Endothelial cell of umbilical vein (primary cell): ENCODE results near the gene ARSD. TPM values are rescaled to one million over a fixed set of nuclear protein-coding genes. Genes with fewer than 3 reads are reported as not detected.

Experiments used
- BruUV-seq: library from RNA; stranded (reverse); fragments of 400-500 nt; replicated peaks from 2 replicates; lab custom pipeline; 2021; lab: Mats Ljungman, UMichigan
- CTCF ChIA-PET: fragments of 300-600, 350-600 bp; sonication (Branson Sonifier 250); formaldehyde crosslinking; loops from one replicate; lab custom pipeline; 2021; ENCODE audit warnings: antibody characterized with exemption, inconsistent platforms; lab: Charles Lee
- POLR2A ChIA-PET: fragments of 300-600, 350-600 bp; sonication (Branson Sonifier 250); formaldehyde crosslinking; loops from one replicate; lab custom pipeline; 2021; ENCODE audit warnings: antibody characterized with exemption, inconsistent platforms; lab: Charles Lee
- DNase-seq: peaks from one replicate; pipeline ENCODE4 v3.0.0-alpha.2; 2011; ENCODE audit warnings: low read depth, low spot score
- FAIRE-seq: peaks from 2 replicates; lab custom pipeline; 2011; peaks lifted over from hg19 to GRCh38; lab: Jason Lieb, UNC
- H2AFZ ChIP-seq: 2 replicates; pipeline ENCODE4 v1.6.0; 2012; ENCODE audit warnings: low read depth, low read length, control low read depth, inconsistent platforms
- H3K27ac ChIP-seq: 2 replicates; pipeline ENCODE4 v1.5.1; 2011; ENCODE audit warnings: low read depth, mild to moderate bottlenecking, control low read depth, low read length, moderate library complexity; ENCODE audit not compliant: insufficient read depth
- H3K27me3 ChIP-seq, 2 experiments: 2 replicates each; pipeline versions ENCODE4 v1.6.0 to v1.6.1; 2011; ENCODE audit warnings: low read length in 2 of 2, mixed read lengths in 1 of 2; ENCODE audit not compliant: control insufficient read depth in 2 of 2, insufficient read depth in 2 of 2
- H3K36me3 ChIP-seq, 2 experiments: 2 replicates in 1 of 2; 3 replicates in 1 of 2; pipeline ENCODE4 v1.5.1; 2011; ENCODE audit warnings: low read length in 2 of 2, mild to moderate bottlenecking in 1 of 2, moderate library complexity in 1 of 2; ENCODE audit not compliant: control insufficient read depth in 2 of 2, insufficient read depth in 2 of 2; ENCODE audit errors: extremely low read depth in 1 of 2
- H3K4me1 ChIP-seq: 3 replicates; pipeline ENCODE4 v1.5.1; 2011; ENCODE audit warnings: mild to moderate bottlenecking, low read length; ENCODE audit not compliant: control insufficient read depth, insufficient read depth; ENCODE audit errors: extremely low read depth
- H3K4me2 ChIP-seq: 2 replicates; pipeline ENCODE4 v1.6.1; 2011; ENCODE audit warnings: low read length, control low read depth, mixed read lengths; ENCODE audit not compliant: insufficient read depth
- H3K4me3 ChIP-seq, 3 experiments: fragments of 200-600 bp in 1 of 3; sonication (generic), shearing (Covaris generic) in 1 of 3; replicated peaks in 1 of 3; 2 replicates each; pipeline ENCODE4 v1.5.1; 2011 to 2016; ENCODE audit warnings: control low read depth in 3 of 3, low read length in 3 of 3, mild to moderate bottlenecking in 2 of 3, inconsistent platforms in 1 of 3, low read depth in 1 of 3, moderate library complexity in 1 of 3; ENCODE audit not compliant: insufficient read depth in 1 of 3
- H3K79me2 ChIP-seq: 2 replicates; pipeline ENCODE4 v1.6.0; 2012; ENCODE audit warnings: low read length, inconsistent platforms; ENCODE audit not compliant: control insufficient read depth, insufficient read depth
- H3K9ac ChIP-seq: replicated peaks from 2 replicates; pipeline ENCODE3; 2011; ENCODE audit warnings: low read length, control low read depth; ENCODE audit not compliant: insufficient read depth; ENCODE audit errors: extremely low read depth
- H3K9me1 ChIP-seq: replicated peaks from 3 replicates; pipeline ENCODE4 v1.6.0; 2011; ENCODE audit warnings: mild to moderate bottlenecking, low read length; ENCODE audit not compliant: control insufficient read depth, insufficient read depth; ENCODE audit errors: extremely low read depth
- H3K9me3 ChIP-seq: replicated peaks from 2 replicates; pipeline ENCODE4 v1.5.1; 2012; ENCODE audit warnings: low read length, inconsistent platforms; ENCODE audit not compliant: control insufficient read depth, insufficient read depth
- H4K20me1 ChIP-seq: replicated peaks from 2 replicates; pipeline ENCODE3; 2011; ENCODE audit warnings: mild to moderate bottlenecking, low read length; ENCODE audit not compliant: control insufficient read depth, insufficient read depth; ENCODE audit errors: extremely low read depth
- CTCF ChIP-seq, 2 donors: IDR thresholded peaks; 1 replicate in 1 of 2; 2 replicates in 1 of 2; pipeline ENCODE4 v1.5.1; 2011; ENCODE audit warnings: low read length in 2 of 2, mild to moderate bottlenecking in 2 of 2, moderate library complexity in 2 of 2, control low read depth in 1 of 2, inconsistent platforms in 1 of 2, low read depth in 1 of 2; ENCODE audit not compliant: insufficient read depth in 1 of 2; ENCODE audit errors: extremely low read depth in 1 of 2
- EZH2 ChIP-seq: IDR thresholded peaks from 2 replicates; pipeline ENCODE4 v1.6.1; 2012; ENCODE audit warnings: borderline replicate concordance, low read depth, mild to moderate bottlenecking, moderate library complexity, low read length, inconsistent platforms; ENCODE audit not compliant: severe bottlenecking
- GATA2 ChIP-seq: IDR thresholded peaks from 2 replicates; pipeline ENCODE4 v1.7.0; 2011; ENCODE audit warnings: low read depth, mild to moderate bottlenecking, moderate library complexity, mixed read lengths, low read length; ENCODE audit not compliant: insufficient read length, insufficient read depth
- MAX ChIP-seq: IDR thresholded peaks from 2 replicates; pipeline ENCODE4 v1.6.1; 2011; ENCODE audit not compliant: insufficient read depth, insufficient read length
- MYC ChIP-seq: IDR thresholded peaks from one replicate; pipeline ENCODE4 v1.6.1; 2011; ENCODE audit warnings: mild to moderate bottlenecking, low read depth, low read length
- POLR2A ChIP-seq: IDR thresholded peaks from 2 replicates; pipeline ENCODE4 v1.6.1; 2012; ENCODE audit warnings: low read depth, mild to moderate bottlenecking, control low read depth, low read length
- POLR2AphosphoS5 ChIP-seq: IDR thresholded peaks from 2 replicates; pipeline ENCODE4 v1.6.1; 2012; ENCODE audit warnings: low read depth, mild to moderate bottlenecking, control low read depth, low read length, moderate library complexity; ENCODE audit not compliant: insufficient read depth
- dilution Hi-C: fragments of 300-500 bp; cut with MboI; formaldehyde crosslinking; loops from one replicate; pipeline ENCODE4 v1.15.0; 2019; ENCODE audit warnings: low sequenced_read_pairs; ENCODE audit not compliant: extremely low pct_ligation_motif_present
- intact Hi-C: fragments of 100-400 bp; cut with micrococcal nuclease; formaldehyde crosslinking; loops from one replicate; pipeline ENCODE4 v1.10.0; 2022
- polyA plus RNA-seq, 4 experiments: library from polyadenylated mRNA; depleted of rRNA in 3 of 4; stranded (reverse) in 3 of 4; unstranded in 1 of 4; fragments of >200 nt; gene quantifications; 2 replicates each; pipeline versions ENCODE4 v1.2.1 to v1.2.3, GENCODE V29; 2011 to 2012; ENCODE audit warnings: missing spikeins in 1 of 4
- total RNA-seq: library from RNA; stranded (reverse); gene quantifications from 2 replicates; pipeline ENCODE4 v1.2.3, GENCODE V29; 2021

The ARSD gene
- total and polyA plus RNA-seq, 2 donors (not counting 3 experiments of a cell fraction or from before 2014, with no cell fraction given): 15.5 to 18.6 TPM

- no peaks in the 10 kb centered on the region for H3K27me3 ChIP-seq
- DNase-seq (no peak), FAIRE-seq (no peak)
- H3K79me2 ChIP-seq: no peaks in the 10 kb centered on the region
- dilution Hi-C loops: no loop called here
- POLR2A ChIA-PET: no interaction called here
- no peaks in the 10 kb centered on the region for H3K9me3 ChIP-seq
- no peaks in the 10 kb centered on the region for H3K9me1 ChIP-seq
- H3K36me3 ChIP-seq: no peaks in the 10 kb centered on the region
- H4K20me1 ChIP-seq: no peaks in the 10 kb centered on the region
- no peak overlapping the region for H3K4me3 ChIP-seq
- CTCF ChIA-PET: interaction anchor here (1.3 kb wide), 1 partner anchor 80 kb away, joined by 4 read pairs; no protein-coding TSS in a partner anchor
- intact Hi-C loops: no loop called here
- H3K27ac ChIP-seq: no peak overlapping the region
- no peaks in the 10 kb centered on the region for H3K4me1 ChIP-seq
- TF ChIP-seq EZH2 (no peak), POLR2A (no peak), POLR2AphosphoS5 (no peak), CTCF (IDR thresholded peaks at IDR 0.05; ENCODE audit: extremely low read depth in 1 of 2, insufficient read depth in 1 of 2, low read depth in 1 of 2, low read length in 2 of 2) (no peak), MAX (no peak), MYC (no peak), GATA2 (no peak)
- no peak overlapping the region for H2AFZ ChIP-seq
- no peak overlapping the region for H3K9ac ChIP-seq
- no TSS peak for BruUV-seq
- no peak overlapping the region for H3K4me2 ChIP-seq
Observed at GRCh38 chrX:2955838-2956237, 26.7 kb upstream of the ARSD start.
